HepG2 (cell line): ENCODE measurements around the gene SLCO2B1. TPM values are rescaled to one million over a fixed set of nuclear protein-coding genes. Genes with fewer than 3 reads are reported as not detected.

ENCODE experiments used
- ATAC-seq: fragments of 200-7000 bp; cut with Tn5 transposase; 3 replicates; pipeline ENCODE4 v1.9.1; 2020; ENCODE audit warnings: mild to moderate bottlenecking, moderate library complexity
- BruUV-seq: library from RNA; stranded (reverse); fragments of 400-500 nt; replicated peaks from 2 replicates; lab custom pipeline; 2021; lab: Mats Ljungman, UMichigan
- CTCF ChIA-PET: fragments of 300-600 bp; formaldehyde crosslinking; extraction: SDS; loops from one replicate; lab custom pipeline; 2021; ENCODE audit warnings: low total read pairs, inconsistent platforms, low intra/inter-chr PET ratio; lab: Yijun Ruan, JAX
- POLR2A ChIA-PET: fragments of 350-600 bp; sonication (Branson Sonifier 250); formaldehyde crosslinking; loops from one replicate; lab custom pipeline; 2020; ENCODE audit warnings: antibody characterized with exemption, inconsistent platforms; lab: Yijun Ruan, JAX
- DNase-seq: peaks from one replicate; pipeline ENCODE4 v3.0.0-alpha.2; 2015; ENCODE audit warnings: low spot score
- FAIRE-seq: peaks from 3 replicates; lab custom pipeline; 2011; peaks lifted over from hg19 to GRCh38; lab: Jason Lieb, UNC
- H2AFZ ChIP-seq: one replicate; pipeline ENCODE4 v1.6.1; 2011; ENCODE audit warnings: low read length, inconsistent platforms
- H3K27ac ChIP-seq: fragments of 300-600 bp; 3 replicates; pipeline ENCODE4 v1.8.0; 2011; ENCODE audit warnings: mixed run types, mild to moderate bottlenecking, mixed read lengths, low read length, inconsistent platforms; ENCODE audit not compliant: insufficient read depth; ENCODE audit errors: extremely low read length
- H3K27me3 ChIP-seq, 2 experiments: fragments of 200-600 bp in 1 of 2; 2 replicates in 1 of 2; 3 replicates in 1 of 2; pipeline versions ENCODE4 v1.6.0 to v1.8.0; 2011; ENCODE audit warnings: low read length in 2 of 2, mild to moderate bottlenecking in 2 of 2, moderate library complexity in 2 of 2, inconsistent platforms in 1 of 2; ENCODE audit not compliant: insufficient read depth in 2 of 2, control insufficient read depth in 1 of 2
- H3K36me3 ChIP-seq, 2 experiments: fragments of 200-600 bp in 1 of 2; replicated peaks in 1 of 2; 2 replicates in 1 of 2; 3 replicates in 1 of 2; pipeline versions ENCODE4 v1.5.1 to v1.8.0; 2011; ENCODE audit warnings: low read length in 2 of 2, inconsistent platforms in 1 of 2; ENCODE audit not compliant: insufficient read depth in 2 of 2, control insufficient read depth in 1 of 2
- H3K4me1 ChIP-seq: 2 replicates; pipeline ENCODE4 v1.5.1; 2012; ENCODE audit warnings: low read length, inconsistent platforms; ENCODE audit not compliant: insufficient read depth
- H3K4me2 ChIP-seq: 2 replicates; pipeline ENCODE4 v1.6.0; 2011; ENCODE audit warnings: low read depth, low read length, inconsistent platforms
- H3K4me3 ChIP-seq, 3 experiments: fragments of 200-600 bp in 1 of 3; sonication (generic), shearing (Covaris generic) in 1 of 3; replicated peaks in 1 of 3; 2 replicates each; pipeline ENCODE4 v1.5.1; 2011 to 2016; ENCODE audit warnings: low read length in 3 of 3, inconsistent platforms in 2 of 3, low read depth in 2 of 3, mild to moderate bottlenecking in 2 of 3, control low read depth in 1 of 3, mixed read lengths in 1 of 3; ENCODE audit not compliant: insufficient read depth in 1 of 3
- H3K79me2 ChIP-seq: one replicate; pipeline ENCODE4 v1.6.1; 2011; ENCODE audit warnings: low read length, inconsistent platforms; ENCODE audit not compliant: insufficient read depth
- H3K9ac ChIP-seq: 2 replicates; pipeline ENCODE4 v1.6.0; 2011; ENCODE audit warnings: mild to moderate bottlenecking, low read depth, low read length, inconsistent platforms; ENCODE audit not compliant: insufficient read depth
- H3K9me3 ChIP-seq: 2 replicates; pipeline ENCODE4 v1.5.1; 2012; ENCODE audit warnings: mild to moderate bottlenecking, low read length
- H4K20me1 ChIP-seq: 2 replicates; pipeline ENCODE4 v1.6.0; 2011; ENCODE audit warnings: inconsistent platforms, mild to moderate bottlenecking, low read length, moderate library complexity; ENCODE audit not compliant: insufficient read depth
- CSRNP1 ChIP-seq: sonication (generic); formaldehyde crosslinking; IDR thresholded peaks from 2 replicates; pipeline ENCODE4 v1.8.1; 2023; ENCODE audit warnings: mild to moderate bottlenecking, missing genetic modification reagents
- FOXM1 ChIP-seq: sonication (generic); formaldehyde crosslinking; IDR thresholded peaks from 2 replicates; pipeline ENCODE4 v1.5.0; 2020; ENCODE audit warnings: missing genetic modification reagents
- GTF2F1 ChIP-seq: fragments of 150-350 bp; IDR thresholded peaks from 2 replicates; pipeline ENCODE4 v1.6.1; 2014; ENCODE audit warnings: low read length
- NCOA5 ChIP-seq: sonication (generic); formaldehyde crosslinking; IDR thresholded peaks from 2 replicates; pipeline ENCODE4 v1.4.0; 2020; ENCODE audit warnings: missing genetic modification reagents
- NFYB ChIP-seq: sonication (generic); formaldehyde crosslinking; IDR thresholded peaks from 2 replicates; pipeline ENCODE4 v1.4.0; 2020; ENCODE audit warnings: missing genetic modification reagents
- RELA ChIP-seq: sonication (generic); formaldehyde crosslinking; IDR thresholded peaks from 2 replicates; pipeline ENCODE4 v1.4.0; 2020; ENCODE audit warnings: missing genetic modification reagents
- SALL1 ChIP-seq: sonication (generic); formaldehyde crosslinking; IDR thresholded peaks from 2 replicates; pipeline ENCODE4 v1.8.0; 2022; ENCODE audit warnings: mild to moderate bottlenecking, missing genetic modification reagents
- WGBS: methylation state at CpG from one replicate; pipeline ENCODE4 v1.1.6; 2017; ENCODE audit warnings: low lambda C conversion rate; 5-methylcytosine and 5-hydroxymethylcytosine counted together
- in situ Hi-C: cut with HindIII; loops from 2 replicates; pipeline ENCODE4 v1.10.0; 2017; ENCODE audit warnings: low pct_unique_long_range_greater_than_20kb; ENCODE audit not compliant: extremely low pct_ligation_motif_present
- intact Hi-C: fragments of 100-400 bp; cut with micrococcal nuclease; formaldehyde crosslinking; loops from one replicate; pipeline ENCODE4 v1.10.0; 2022; ENCODE audit not compliant: unreplicated experiment
- polyA plus RNA-seq, 8 experiments: library from polyadenylated mRNA; depleted of rRNA in 3 of 8; stranded (reverse) in 7 of 8; unstranded in 1 of 8; fragments of >200 nt; fragmentation: Illumina TruSeq in 4 of 8; extraction: Trizol in 4 of 8; gene quantifications; 2 replicates each; pipeline versions ENCODE4 v1.2.1 to v1.2.3, GENCODE V29; 2011 to 2016; ENCODE audit warnings: low read depth in 4 of 8, missing spikeins in 1 of 8, mixed read lengths in 1 of 8; ENCODE audit not compliant: insufficient read depth in 1 of 8
- total RNA-seq, 5 experiments: library from RNA; depleted of rRNA; stranded (reverse); fragments of >200 nt; fragmentation: Illumina TruSeq; extraction: Trizol; gene quantifications; 2 replicates each; pipeline ENCODE4 v1.2.3, GENCODE V29; 2016; ENCODE audit warnings: low read depth in 1 of 5

The SLCO2B1 gene
- total and polyA plus RNA-seq, 2 of the 13 experiments (the other 11 are each of a cell fraction or from before 2014, with no cell fraction given), result 15.3 to 19.8 TPM

GRCh38 chr11:75135651-75136050 lies 15.3 kb upstream of the SLCO2B1 start:
- no peaks in the 10 kb centered on the region for H3K79me2 ChIP-seq
- WGBS, result 0% methylated on average over 1 of the region's 1 CpG
- no peak overlapping the region for H3K27ac ChIP-seq
- H2AFZ ChIP-seq, result no peak overlapping the region
- H3K9me3 ChIP-seq, result no peaks in the 10 kb centered on the region
- TF ChIP-seq RELA (CRISPR knock-in tag) (no peak), CSRNP1 (CRISPR knock-in tag) (no peak), GTF2F1 (no peak), SALL1 (CRISPR knock-in tag) (no peak), NFYB (CRISPR knock-in tag) (no peak), FOXM1 (CRISPR knock-in tag) (no peak), NCOA5 (CRISPR knock-in tag) (no peak)
- POLR2A ChIA-PET, result interaction anchor here (1.3 kb wide), 1 partner anchor 69 kb away, joined by 3 read pairs; no protein-coding TSS in a partner anchor
- DNase-seq, result no peak
- H3K4me3 ChIP-seq, result no peak overlapping the region
- H3K27me3 ChIP-seq, result peaks cover 2 to 19% of the 10 kb centered on the region in 2 experiments; a peak in 4 of 5 replicates
- no peak for FAIRE-seq
- H3K4me2 ChIP-seq, result no peak overlapping the region
- no peak overlapping the region for H3K9ac ChIP-seq
- ATAC-seq, result no peak
- no peaks in the 10 kb centered on the region for H4K20me1 ChIP-seq
- no TSS peak for BruUV-seq
- no peaks in the 10 kb centered on the region for H3K36me3 ChIP-seq
- in situ Hi-C loops, result no loop called here
- intact Hi-C loops, result no loop called here
- no peaks in the 10 kb centered on the region for H3K4me1 ChIP-seq
- CTCF ChIA-PET, result no interaction called here
